A549 (cell line): ENCODE data around the gene GUCA2A. TPM values are rescaled to one million over a fixed set of nuclear protein-coding genes. Genes with fewer than 3 reads are reported as not detected.

ENCODE experiments used
- ATAC-seq, 2 experiments: fragments of 200-7000 bp in 1 of 2; fragments of >200 bp in 1 of 2; cut with Nextera tagmentation in 1 of 2; cut with Tn5 transposase in 1 of 2; 3 replicates each; pipeline versions ENCODE4 v1.8.0 to v1.9.1; 2018 to 2020; ENCODE audit warnings: mild to moderate bottlenecking in 1 of 2, moderate library complexity in 1 of 2
- CTCF ChIA-PET: fragments of 300-600 bp; sonication (Branson Sonifier 250); formaldehyde crosslinking; extraction: SDS; loops from one replicate; lab custom pipeline; 2021; ENCODE audit warnings: antibody characterized with exemption, inconsistent platforms; lab: Yijun Ruan, JAX
- POLR2A ChIA-PET: fragments of 350-600 bp; formaldehyde crosslinking; extraction: SDS; loops from one replicate; lab custom pipeline; 2021; ENCODE audit warnings: antibody characterized with exemption, inconsistent platforms; lab: Yijun Ruan, JAX
- DNase-seq, 2 experiments: peaks; one replicate each; pipeline versions ENCODE4 v3.0.0 to v3.0.0-alpha.2; 2011 to 2016; ENCODE audit warnings: low read depth in 1 of 2, low spot score in 1 of 2
- FAIRE-seq: peaks from 2 replicates; lab custom pipeline; 2011; peaks lifted over from hg19 to GRCh38; lab: Jason Lieb, UNC
- H3K27ac ChIP-seq, 2 experiments: fragments of >200 bp; sonication (Bioruptor Twin); formaldehyde crosslinking; 3 replicates each; pipeline ENCODE4 v1.5.1; 2016 to 2017
- H3K4me1 ChIP-seq: fragments of >200 bp; sonication (Bioruptor Twin); formaldehyde crosslinking; 3 replicates; pipeline ENCODE4 v1.6.1; 2016
- H3K4me2 ChIP-seq: fragments of >200 bp; sonication (Bioruptor Twin); formaldehyde crosslinking; 3 replicates; pipeline ENCODE4 v1.6.1; 2016
- H3K4me3 ChIP-seq: fragments of >200 bp; sonication (Bioruptor Twin); formaldehyde crosslinking; 3 replicates; pipeline ENCODE4 v1.5.1; 2016
- H3K9me3 ChIP-seq: fragments of >200 bp; sonication (Bioruptor Twin); formaldehyde crosslinking; 3 replicates; pipeline ENCODE4 v1.6.1; 2016
- CBX2 ChIP-seq: fragments of 200-600 bp; sonication (generic); IDR thresholded peaks from 2 replicates; pipeline ENCODE4 v1.6.1; 2016; ENCODE audit warnings: low read depth, mild to moderate bottlenecking, borderline replicate concordance
- CHD2 ChIP-seq: fragments of 150-350 bp; IDR thresholded peaks from 2 replicates; pipeline ENCODE4 v1.6.1; 2014; ENCODE audit warnings: low read length; ENCODE audit not compliant: partially characterized antibody
- FOXS1 ChIP-seq: fragments of 250-450 bp; sonication (Bioruptor Pico); IDR thresholded peaks from 2 replicates; pipeline ENCODE4 v1.5.0; 2020; ENCODE audit warnings: mild to moderate bottlenecking, moderate library complexity
- HDAC2 ChIP-seq: fragments of 200-600 bp; sonication (generic); IDR thresholded peaks from 2 replicates; pipeline ENCODE4 v1.6.1; 2016
- HEYL ChIP-seq: fragments of 250-450 bp; sonication (Bioruptor Pico); IDR thresholded peaks from 2 replicates; pipeline ENCODE4 v1.8.0; 2021; ENCODE audit warnings: mild to moderate bottlenecking, moderate library complexity
- HOXA7 ChIP-seq: fragments of 250-450 bp; sonication (Bioruptor Pico); IDR thresholded peaks from 2 replicates; pipeline ENCODE4 v1.5.0; 2020; ENCODE audit warnings: mild to moderate bottlenecking, moderate library complexity
- HOXB5 ChIP-seq: fragments of 250-450 bp; sonication (Bioruptor Pico); IDR thresholded peaks from 2 replicates; pipeline ENCODE4 v1.5.0; 2020; ENCODE audit warnings: mild to moderate bottlenecking, moderate library complexity
- MAFK ChIP-seq: fragments of 450-650 bp; IDR thresholded peaks from 2 replicates; pipeline ENCODE4 v1.6.1; 2014; ENCODE audit not compliant: partially characterized antibody
- MYC ChIP-seq: IDR thresholded peaks from 2 replicates; pipeline ENCODE4 v1.6.1; 2012; ENCODE audit warnings: mild to moderate bottlenecking, inconsistent platforms, low read length, improper control_type of control experiment, borderline replicate concordance
- POLR2A ChIP-seq: IDR thresholded peaks from 2 replicates; pipeline ENCODE4 v1.6.1; 2012; ENCODE audit warnings: mild to moderate bottlenecking, low read length
- POLR2AphosphoS2 ChIP-seq: conservative IDR thresholded peaks from 2 replicates; pipeline ENCODE4 v1.6.1; 2012; ENCODE audit warnings: low read length, improper control_type of control experiment, inconsistent platforms
- RARB ChIP-seq: fragments of 250-450 bp; sonication (Bioruptor Pico); IDR thresholded peaks from 2 replicates; pipeline ENCODE4 v1.8.0; 2021; ENCODE audit warnings: mild to moderate bottlenecking, moderate library complexity
- RCOR1 ChIP-seq: fragments of 150-350 bp; IDR thresholded peaks from 2 replicates; pipeline ENCODE4 v1.6.1; 2014; ENCODE audit warnings: antibody characterized with exemption, low read length, low read depth
- TP53 ChIP-seq: fragments of 250-450 bp; sonication (Bioruptor Pico); IDR thresholded peaks from 2 replicates; pipeline ENCODE4 v1.5.0; 2021; ENCODE audit warnings: mild to moderate bottlenecking, moderate library complexity
- WGBS: methylation state at CpG from one replicate; pipeline ENCODE4 v1.1.6; 2017; ENCODE audit errors: missing lambda C conversion rate; 5-methylcytosine and 5-hydroxymethylcytosine counted together
- polyA minus RNA-seq: library from RNA; depleted of rRNA, polyadenylated mRNA; stranded (reverse); fragments of >200 nt; gene quantifications from 2 replicates; pipeline ENCODE4 v1.2.3, GENCODE V29; 2011; rRNA and poly(A)+ RNA removed
- polyA plus RNA-seq, 4 experiments: library from polyadenylated mRNA; depleted of rRNA in 3 of 4; stranded (reverse); fragments of >200 nt; fragmentation: RNase III in 1 of 4; extraction: RNeasy Plus Mini Kit Qiagen cat#74134 plus additional on column Dnase treatment in 1 of 4; gene quantifications; 2 replicates in 3 of 4; 3 replicates in 1 of 4; pipeline ENCODE4 v1.2.3, GENCODE V29; 2011 to 2017
- TF ChIP-seq, protein P1 (sequence below): IDR thresholded peaks from 2 replicates; pipeline ENCODE4 v1.6.1; 2012
- TF ChIP-seq, protein P2 (sequence below): fragments of 150-350 bp; IDR thresholded peaks from 2 replicates; pipeline ENCODE4 v1.6.1; 2014; ENCODE audit warnings: low read depth, mild to moderate bottlenecking, low read length

Gene GUCA2A, protein sequence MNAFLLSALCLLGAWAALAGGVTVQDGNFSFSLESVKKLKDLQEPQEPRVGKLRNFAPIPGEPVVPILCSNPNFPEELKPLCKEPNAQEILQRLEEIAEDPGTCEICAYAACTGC
- polyA plus RNA-seq (2011; rRNA removed) (not detected in 2 replicates), polyA plus RNA-seq (2017; fragmentation: RNase III; extraction: RNeasy Plus Mini Kit Qiagen cat#74134 plus additional on column Dnase treatment) (not detected in 3 replicates), polyA minus RNA-seq (not detected in 2 replicates)
- polyA plus RNA-seq (2012; cell fraction: cytosol; rRNA removed) = 0.09 TPM in 1 of 2 replicates, not detected in the other
- not detected in 2 replicates for polyA plus RNA-seq (2012; cell fraction: nucleus; rRNA removed)

GRCh38 chr1:42164551-42165420 is at the start of gene GUCA2A:
Gene GUCA2A, minus strand, starts transcription at chr1:42164745. Its CDS starts 33 bp downstream, at chr1:42164712.
- 80% methylated on average over 13 of the region's 24 CpGs for WGBS
- DNase-seq = no peak
- Histone ChIP-seq H3K4me2 (peak within 1 kb of the TSS; percentile 61), H3K4me3 (no peak within 1 kb of the TSS), H3K27ac (peak within 1 kb of the TSS in 1 of 2 experiments; percentile 64; a peak in 4 of 6 replicates), H3K9me3 (peaks cover 8% of the 10 kb centered on the region; the same call in 1 of the 3 replicates), H3K4me1 (peaks cover 27% of the 10 kb centered on the region)
- CTCF ChIA-PET = interaction anchor here (1.3 to 8.4 kb wide), 3 partner anchors 9 to 18 kb away, joined by 4 to 56 read pairs (median 7); no protein-coding TSS in a partner anchor
- no peak for TF ChIP-seq HDAC2
- ATAC-seq = peak in 1 of 2 experiments; percentile 10; a peak in 2 of 6 replicates
- POLR2A ChIA-PET = no interaction called here
- no peak for FAIRE-seq

- H3K4me1 ChIP-seq = peaks cover 24% of the 10 kb centered on the region
- H3K4me3 ChIP-seq = no peak overlapping the region
- CTCF ChIA-PET = interaction anchor here (0.7 to 1.8 kb wide), 2 partner anchors 36 to 38 kb away, joined by 3 to 8 read pairs; no protein-coding TSS in a partner anchor
- no peak overlapping the region for H3K4me2 ChIP-seq
- 80% methylated on average over 2 of the region's 2 CpGs for WGBS
- H3K27ac ChIP-seq = no peak overlapping the region
- no peak for FAIRE-seq
- no peak for TF ChIP-seq HOXB5 (CRISPR knock-in tag)
- ATAC-seq = no peak
- DNase-seq = no peak
- no peaks in the 10 kb centered on the region for H3K9me3 ChIP-seq
- POLR2A ChIA-PET = no interaction called here
These were observed 46.7 kb upstream of the GUCA2A start for GRCh38 chr1:42211224-42211623.

- no peak overlapping the region for H3K4me2 ChIP-seq
These were observed 46.0 kb upstream of the GUCA2A start for GRCh38 chr1:42210421-42211133.

More at GRCh38 chr1:42210421-42211133, 46.0 kb upstream of the GUCA2A start:
- Histone ChIP-seq H3K4me1 (peaks cover 24% of the 10 kb centered on the region), H3K4me3 (no peak overlapping the region), H3K9me3 (no peaks in the 10 kb centered on the region)
- WGBS = 89% methylated on average over 4 of the region's 6 CpGs
- no peak; a peak in 1 of 6 replicates for ATAC-seq
- POLR2A ChIA-PET = no interaction called here
- CTCF ChIA-PET = interaction anchor here (1.2 to 1.8 kb wide), 2 partner anchors 33 to 37 kb away, joined by 3 to 8 read pairs; no protein-coding TSS in a partner anchor
- no peak for FAIRE-seq
- no peak for DNase-seq
- TF ChIP-seq TP53 (CRISPR knock-in tag) = no peak
- TF ChIP-seq HEYL (CRISPR knock-in tag) = no peak
- TF ChIP-seq FOXS1 (CRISPR knock-in tag) = no peak
- no peak for TF ChIP-seq RARB (CRISPR knock-in tag)
- no peak for TF ChIP-seq MAFK
- no peak for TF ChIP-seq POLR2A
- TF ChIP-seq HOXA7 (CRISPR knock-in tag) = no peak
- TF ChIP-seq MYC = no peak
- TF ChIP-seq, protein P1, sequence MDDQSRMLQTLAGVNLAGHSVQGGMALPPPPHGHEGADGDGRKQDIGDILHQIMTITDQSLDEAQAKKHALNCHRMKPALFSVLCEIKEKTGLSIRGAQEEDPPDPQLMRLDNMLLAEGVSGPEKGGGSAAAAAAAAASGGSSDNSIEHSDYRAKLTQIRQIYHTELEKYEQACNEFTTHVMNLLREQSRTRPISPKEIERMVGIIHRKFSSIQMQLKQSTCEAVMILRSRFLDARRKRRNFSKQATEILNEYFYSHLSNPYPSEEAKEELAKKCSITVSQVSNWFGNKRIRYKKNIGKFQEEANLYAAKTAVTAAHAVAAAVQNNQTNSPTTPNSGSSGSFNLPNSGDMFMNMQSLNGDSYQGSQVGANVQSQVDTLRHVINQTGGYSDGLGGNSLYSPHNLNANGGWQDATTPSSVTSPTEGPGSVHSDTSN = no peak
- TF ChIP-seq CBX2 = no peak
- TF ChIP-seq, protein P2, sequence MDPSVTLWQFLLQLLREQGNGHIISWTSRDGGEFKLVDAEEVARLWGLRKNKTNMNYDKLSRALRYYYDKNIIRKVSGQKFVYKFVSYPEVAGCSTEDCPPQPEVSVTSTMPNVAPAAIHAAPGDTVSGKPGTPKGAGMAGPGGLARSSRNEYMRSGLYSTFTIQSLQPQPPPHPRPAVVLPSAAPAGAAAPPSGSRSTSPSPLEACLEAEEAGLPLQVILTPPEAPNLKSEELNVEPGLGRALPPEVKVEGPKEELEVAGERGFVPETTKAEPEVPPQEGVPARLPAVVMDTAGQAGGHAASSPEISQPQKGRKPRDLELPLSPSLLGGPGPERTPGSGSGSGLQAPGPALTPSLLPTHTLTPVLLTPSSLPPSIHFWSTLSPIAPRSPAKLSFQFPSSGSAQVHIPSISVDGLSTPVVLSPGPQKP = no peak
- no peak for TF ChIP-seq CHD2
- no peak for TF ChIP-seq POLR2AphosphoS2
- no peak for TF ChIP-seq HOXB5 (CRISPR knock-in tag)
- TF ChIP-seq RCOR1 = no peak
- TF ChIP-seq, all 56 proteins: peak for 0
- no peak overlapping the region for H3K27ac ChIP-seq
